ENCODE measurements around the gene FYB1. TPM values are rescaled to one million over a fixed set of nuclear protein-coding genes. Genes with fewer than 3 reads are reported as not detected.

FYB1 gene
- total and polyA plus RNA-seq, 8 donors: 2.0 to 22.9 (median 4.2) TPM

- Histone ChIP-seq H3K4me1 (no peaks in the 10 kb centered on the region), H3K27me3 (peaks cover 0 to 3% (median 0%) of the 10 kb centered on the region in 3 donors), H3K4me3 (no peak overlapping the region), H3K9me3 (no peaks in the 10 kb centered on the region), H3K36me3 (no peaks in the 10 kb centered on the region), H3K27ac (no peak overlapping the region)
- intact Hi-C loops (cut with DNase I; ENCODE audit: low total_unique reads): no loop called here
- peak in 1 of 2 donors; percentile 30 for DNase-seq
- no peak for TF ChIP-seq POLR2A (IDR thresholded peaks at IDR 0.05)
- TF ChIP-seq EP300 (IDR thresholded peaks at IDR 0.05): no peak
- WGBS, 5 donors: 66 to 79% (median 70%) methylated on average over 4 of the region's 4 CpGs
These were observed 61.2 kb downstream of the FYB1 start for GRCh38 chr5:39158127-39158593.

- TF ChIP-seq EP300 (IDR thresholded peaks at IDR 0.05) (no peak), POLR2AphosphoS5 (IDR thresholded peaks at IDR 0.05) (no peak), CTCF (IDR thresholded peaks at IDR 0.05) (no peak), POLR2A (IDR thresholded peaks at IDR 0.05) (no peak)
- Histone ChIP-seq H3K27ac (no peak overlapping the region), H3K4me3 (no peak overlapping the region), H3K27me3 (peaks cover 0 to 3% (median 0%) of the 10 kb centered on the region in 3 donors), H3K9me3 (no peaks in the 10 kb centered on the region), H3K36me3 (no peaks in the 10 kb centered on the region), H3K4me1 (no peaks in the 10 kb centered on the region)
- DNase-seq: no peak
- intact Hi-C loops (cut with DNase I; ENCODE audit: low total_unique reads): no loop called here
These were observed 61.7 kb downstream of the FYB1 start for GRCh38 chr5:39157701-39158100.

GRCh38 chr5:39156082-39156481 is 63.3 kb downstream of the FYB1 start:
- peaks cover 0 to 3% (median 0%) of the 10 kb centered on the region in 3 donors for H3K27me3 ChIP-seq
- no peak for DNase-seq
- no peaks in the 10 kb centered on the region for H3K36me3 ChIP-seq
- no peaks in the 10 kb centered on the region for H3K9me3 ChIP-seq
- intact Hi-C loops (cut with DNase I; ENCODE audit: low total_unique reads): no loop called here
- no peak overlapping the region for H3K27ac ChIP-seq
- TF ChIP-seq CTCF (IDR thresholded peaks at IDR 0.05) (no peak), POLR2AphosphoS5 (IDR thresholded peaks at IDR 0.05) (no peak), POLR2A (IDR thresholded peaks at IDR 0.05) (no peak), EP300 (IDR thresholded peaks at IDR 0.05) (no peak)
- WGBS, 5 donors: 66 to 73% (median 69%) methylated on average over 4 of the region's 4 CpGs
- no peaks in the 10 kb centered on the region for H3K4me1 ChIP-seq
- no peak overlapping the region for H3K4me3 ChIP-seq

- DNase-seq: no peak
- H3K4me3 ChIP-seq: no peak overlapping the region
- no peak overlapping the region for H3K27ac ChIP-seq
- H3K9me3 ChIP-seq: no peaks in the 10 kb centered on the region
- TF ChIP-seq CTCF (IDR thresholded peaks at IDR 0.05) (no peak), POLR2A (IDR thresholded peaks at IDR 0.05) (no peak), POLR2AphosphoS5 (IDR thresholded peaks at IDR 0.05) (no peak)
- no peaks in the 10 kb centered on the region for H3K36me3 ChIP-seq
- no peaks in the 10 kb centered on the region for H3K27me3 ChIP-seq
- WGBS, 5 donors: 53 to 66% (median 60%) methylated on average over 2 of the region's 2 CpGs
- peaks cover 0 to 4% (median 0%) of the 10 kb centered on the region in 4 donors for H3K4me1 ChIP-seq
- intact Hi-C loops (cut with DNase I; ENCODE audit: low total_unique reads): no loop called here
These were observed 67.6 kb downstream of the FYB1 start for GRCh38 chr5:39151745-39152144.

- intact Hi-C loops (cut with DNase I; ENCODE audit: low total_unique reads): no loop called here
- no peaks in the 10 kb centered on the region for H3K36me3 ChIP-seq
- no peak overlapping the region for H3K4me3 ChIP-seq
- no peaks in the 10 kb centered on the region for H3K9me3 ChIP-seq
- no peaks in the 10 kb centered on the region for H3K27me3 ChIP-seq
- no peak overlapping the region for H3K27ac ChIP-seq
- no peak for TF ChIP-seq POLR2AphosphoS5 (IDR thresholded peaks at IDR 0.05)
- no peak for TF ChIP-seq POLR2A (IDR thresholded peaks at IDR 0.05)
- no peak for TF ChIP-seq EP300 (IDR thresholded peaks at IDR 0.05)
- no peak for TF ChIP-seq CTCF (IDR thresholded peaks at IDR 0.05)
- WGBS, 5 donors: 87 to 94% (median 89%) methylated on average over 4 of the region's 4 CpGs
- peaks cover 0 to 4% (median 0%) of the 10 kb centered on the region in 4 donors for H3K4me1 ChIP-seq
- DNase-seq: no peak
These were observed 69.4 kb downstream of the FYB1 start for GRCh38 chr5:39149966-39150365.

Measured in stomach (tissue), 9 donors.